NCI-H187 treated with DMSO at 0.1 percent for 48 hours (cell line): ENCODE measurements around the gene KCNMA1.

Experiments
- DNase-seq: peaks from one replicate; lab custom pipeline; 2025; lab: John Stamatoyannopoulos, UW

The KCNMA1 gene

DNA sequence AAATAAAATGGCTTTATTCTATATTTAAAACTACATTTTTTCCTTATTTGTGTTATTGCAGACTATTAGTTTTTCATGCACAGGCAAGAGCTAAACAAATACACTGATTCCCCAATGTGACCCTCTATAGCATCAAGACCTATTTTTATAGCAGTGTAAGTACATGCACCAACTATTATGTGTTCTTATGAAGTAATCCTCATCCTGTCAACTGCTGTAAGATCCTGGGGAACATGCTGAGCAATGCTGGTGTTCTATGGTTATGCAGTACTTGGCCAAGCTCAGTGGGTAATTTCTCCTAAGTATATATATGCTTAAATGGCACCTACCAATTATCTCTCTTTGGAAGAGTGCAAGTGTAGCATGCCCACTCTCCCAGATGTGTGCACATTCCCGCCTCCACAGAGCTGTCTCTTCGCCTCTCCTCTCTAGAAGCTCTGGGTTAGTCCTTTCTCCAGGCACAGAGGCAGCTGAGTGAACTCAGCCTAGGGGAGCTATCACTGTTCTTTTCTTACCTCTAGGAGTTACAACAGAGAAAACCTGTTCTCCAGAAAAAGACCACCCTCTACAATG lies 428.8 kb downstream of the KCNMA1 start:
- no peak for DNase-seq

DNA sequence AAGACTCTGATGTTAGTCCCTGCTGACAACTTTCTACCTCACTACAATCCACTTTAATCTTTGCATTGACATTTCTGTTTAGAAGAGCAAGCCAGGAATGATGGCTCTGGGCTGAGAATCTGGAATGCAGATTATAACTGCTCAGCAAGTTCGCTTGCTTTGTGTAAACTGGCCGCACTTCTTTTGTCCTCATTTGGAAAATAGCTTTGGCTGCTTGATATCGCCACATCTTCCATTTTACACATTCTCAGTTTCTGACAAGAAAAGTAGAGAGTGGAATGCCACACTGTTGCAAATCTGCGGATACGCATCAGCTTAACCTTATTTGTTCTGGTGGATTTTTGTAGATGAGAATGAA lies 429.8 kb downstream of the KCNMA1 start:
- no peak for DNase-seq

- no peak for DNase-seq
Observed at GRCh38 chr10:77207182-77207827, 430.3 kb downstream of the KCNMA1 start.

DNA sequence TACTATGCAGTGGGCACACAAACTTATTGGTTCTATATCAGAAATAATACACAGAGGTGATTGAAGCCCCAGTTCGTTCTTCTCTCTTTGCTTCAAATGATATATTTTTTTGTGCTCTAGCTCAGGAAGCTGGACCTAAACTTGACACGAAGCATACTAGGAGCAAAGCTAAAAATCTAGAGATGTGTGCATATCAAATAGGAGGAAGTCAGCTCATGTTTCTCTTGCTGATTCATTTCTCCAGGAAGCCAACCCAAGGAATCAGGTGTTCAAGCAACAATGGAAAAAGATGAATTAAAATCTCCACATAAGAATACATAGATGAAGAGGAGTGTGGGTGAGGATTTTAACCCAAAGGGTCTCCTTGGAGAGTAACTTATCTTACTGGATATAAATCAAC lies 432.5 kb downstream of the KCNMA1 start:
- DNase-seq = no peak

DNA sequence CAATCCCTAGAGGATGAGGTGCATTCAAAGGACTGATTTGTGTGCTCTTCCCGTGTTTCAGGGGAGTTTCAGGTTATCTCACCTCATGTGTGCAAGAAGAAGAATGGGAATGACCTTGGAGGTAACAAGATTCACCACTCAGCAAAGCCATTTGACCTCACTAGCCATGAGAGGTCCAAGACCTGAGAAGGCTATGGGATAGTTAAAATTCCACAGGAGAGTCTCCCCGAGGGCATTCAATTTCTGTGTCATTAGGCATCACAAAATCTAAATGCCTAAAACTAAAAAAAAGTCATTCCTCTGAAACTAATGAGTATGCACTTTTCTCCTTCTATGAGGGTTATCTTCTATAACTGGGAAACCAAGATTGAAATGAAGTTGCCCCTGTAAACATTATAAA lies 433.4 kb downstream of the KCNMA1 start:
- no peak for DNase-seq

- DNase-seq = no peak
Observed at GRCh38 chr10:77202857-77203256, 434.8 kb downstream of the KCNMA1 start.

DNA sequence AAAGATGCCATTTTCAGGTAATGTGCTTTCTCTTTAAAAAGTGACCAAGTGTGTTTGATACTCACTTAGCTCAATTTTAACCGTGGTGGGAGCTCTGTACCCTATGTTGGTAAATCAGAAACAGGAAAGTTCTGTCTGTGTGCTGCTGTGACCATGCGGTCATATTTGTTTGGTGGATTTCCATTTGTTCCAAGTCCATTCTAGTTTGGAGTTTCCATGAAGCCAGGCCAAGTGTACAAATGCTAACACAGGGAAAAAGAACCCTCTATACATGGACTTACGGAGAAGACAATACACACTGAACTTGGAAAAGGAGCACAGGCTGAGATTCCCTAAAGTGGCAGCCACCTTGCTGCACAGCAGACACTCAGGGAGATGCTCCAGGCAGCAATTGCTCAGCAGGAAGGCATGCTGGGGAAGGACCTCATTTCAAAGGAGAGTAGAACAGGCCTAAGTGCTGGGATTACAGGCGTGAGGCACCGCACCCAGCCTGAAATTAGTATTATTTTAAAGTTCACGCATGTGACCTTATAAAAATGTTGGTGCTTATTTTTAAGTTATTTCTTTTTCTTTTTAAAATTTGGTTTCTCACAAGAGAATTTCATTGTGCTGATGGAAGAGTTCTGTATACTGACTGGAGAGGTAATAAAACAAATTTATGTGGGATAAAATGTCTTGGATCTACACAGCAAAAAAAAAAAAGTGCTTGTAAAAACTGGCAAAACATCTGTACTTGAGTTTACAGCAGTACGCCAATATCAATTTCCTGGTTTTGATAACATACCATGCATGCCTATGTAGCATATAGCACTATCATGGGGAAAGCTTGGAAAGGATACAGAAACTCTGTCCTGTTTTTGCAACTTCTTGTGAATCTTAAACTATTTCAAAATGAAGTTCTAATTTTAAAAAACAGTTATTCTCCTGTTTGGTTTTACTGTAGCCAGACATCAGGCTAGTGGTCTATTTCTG lies 436.2 kb downstream of the KCNMA1 start:
- no peak for DNase-seq

GRCh38 chr10:77197544-77197943 lies 440.1 kb downstream of the KCNMA1 start:
- DNase-seq = no peak

- no peak for DNase-seq
Observed at GRCh38 chr10:77196614-77197013, 441.0 kb downstream of the KCNMA1 start.

- DNase-seq = no peak
Observed at GRCh38 chr10:77195101-77195500, 442.5 kb downstream of the KCNMA1 start.

GRCh38 chr10:77193001-77193400 lies 444.6 kb downstream of the KCNMA1 start:
- DNase-seq = no peak

GRCh38 chr10:77192402-77192801 lies 445.2 kb downstream of the KCNMA1 start:
- no peak for DNase-seq

GRCh38 chr10:77191324-77192049 lies 446.1 kb downstream of the KCNMA1 start:
- no peak for DNase-seq

GRCh38 chr10:77190291-77190690 lies 447.3 kb downstream of the KCNMA1 start:
- DNase-seq = no peak

DNA sequence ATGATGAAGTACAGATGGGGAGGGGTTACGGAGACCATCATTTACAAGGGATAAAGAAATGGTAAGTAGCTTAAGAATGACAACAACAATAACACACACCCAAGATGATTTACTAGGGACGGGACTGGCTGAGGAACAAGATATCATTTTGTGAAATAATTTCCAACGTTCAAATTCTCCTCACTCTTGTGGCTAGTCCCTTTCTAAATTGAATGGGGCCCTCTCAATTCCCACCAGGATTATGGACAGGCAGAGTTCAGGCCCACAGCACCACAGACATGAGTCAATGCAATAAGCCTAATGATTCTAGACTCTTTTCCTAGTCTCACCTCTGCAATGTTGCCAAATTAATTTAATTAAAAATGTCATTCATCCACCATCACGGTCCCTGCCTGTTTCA lies 448.1 kb downstream of the KCNMA1 start:
- DNase-seq = no peak

DNA sequence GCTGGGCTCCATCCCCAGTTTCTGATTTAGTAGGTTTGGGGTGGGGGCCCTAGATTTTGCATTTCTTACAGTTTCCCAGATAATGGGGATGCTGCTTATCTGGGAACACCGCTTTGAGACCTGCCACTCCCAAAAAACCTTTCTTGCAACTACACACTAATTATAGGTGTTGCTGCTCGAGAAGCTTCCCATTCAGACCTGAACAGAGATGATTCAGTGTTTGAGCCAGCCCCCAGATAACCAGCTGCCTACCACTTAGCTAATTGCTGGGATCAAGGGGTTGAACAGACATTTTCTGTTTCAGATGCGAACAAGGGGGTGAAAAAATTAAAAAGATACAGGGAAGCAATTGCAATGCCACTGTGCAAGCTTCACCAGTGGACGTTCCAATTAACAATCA lies 448.5 kb downstream of the KCNMA1 start:
- DNase-seq = no peak

DNA sequence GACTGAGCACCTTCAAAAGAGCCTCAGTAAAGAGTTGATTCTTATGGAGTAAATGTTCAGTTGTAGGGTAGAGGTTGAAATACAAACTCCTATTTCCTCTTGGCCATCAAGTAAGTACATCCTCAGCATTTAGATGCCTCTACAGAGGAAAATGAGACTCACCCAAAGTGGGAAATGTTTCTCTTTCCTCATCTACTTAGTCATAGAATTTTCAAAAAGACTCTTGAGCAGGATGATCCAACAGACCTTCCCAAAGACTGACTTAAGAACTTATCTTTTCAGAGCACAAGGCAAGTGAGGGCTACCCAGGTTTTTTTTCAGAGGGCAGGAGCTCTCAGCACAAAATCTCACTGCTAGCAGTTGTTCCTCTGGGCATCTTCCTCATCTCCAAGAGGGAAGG lies 449.1 kb downstream of the KCNMA1 start:
- no peak for DNase-seq

GRCh38 chr10:77188000-77188395 lies 449.6 kb downstream of the KCNMA1 start:
- DNase-seq = no peak

DNA sequence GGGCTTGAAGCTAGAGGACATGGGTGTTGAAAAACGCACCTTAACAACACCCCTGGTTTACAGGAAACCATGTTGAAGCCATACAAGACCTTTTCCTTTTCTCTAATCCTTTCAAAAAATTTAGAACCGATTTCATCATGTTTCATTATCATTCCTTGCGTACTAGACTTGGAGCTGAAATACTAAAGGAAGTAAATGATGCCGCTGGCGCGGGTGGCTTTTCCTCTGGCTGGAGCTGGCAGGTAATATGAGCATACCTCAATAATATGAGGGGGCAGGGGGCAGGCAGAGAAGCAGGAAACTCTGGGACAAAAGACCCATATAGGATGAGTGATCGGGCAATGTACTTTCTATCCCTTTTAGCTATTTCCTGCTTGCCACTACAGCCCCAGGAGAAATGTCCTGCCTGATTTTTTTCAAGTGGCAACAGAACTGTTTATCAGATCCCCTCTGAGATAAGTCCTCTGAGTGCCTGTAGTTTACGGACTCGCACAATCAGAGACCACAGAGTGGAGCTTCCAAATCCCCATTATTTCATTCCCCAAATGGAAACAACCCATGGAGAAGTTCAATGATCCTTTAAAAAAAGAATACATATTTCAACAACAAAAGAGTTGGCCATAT lies 450.1 kb downstream of the KCNMA1 start:
- no peak for DNase-seq

DNA sequence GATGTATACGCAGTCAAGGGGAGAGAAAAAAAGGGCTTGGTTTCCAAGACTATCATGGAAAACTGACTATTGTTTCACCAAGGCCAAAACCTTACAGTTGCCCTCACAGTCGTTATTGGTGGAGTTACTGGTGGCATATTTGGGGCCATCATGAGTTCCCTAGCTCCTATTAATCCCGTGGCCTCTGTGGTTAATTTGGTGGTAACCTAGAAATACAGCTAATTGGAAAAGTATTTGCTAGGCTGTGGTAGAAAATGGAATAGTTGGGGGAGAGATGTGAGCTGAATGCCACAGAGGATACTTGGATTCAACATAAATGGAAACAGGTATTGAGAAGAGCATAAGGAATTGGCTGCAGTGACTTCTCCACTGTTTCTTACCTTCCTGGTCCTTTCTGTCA lies 450.7 kb downstream of the KCNMA1 start:
- DNase-seq = no peak

GRCh38 chr10:77185696-77186095 lies 451.9 kb downstream of the KCNMA1 start:
- no peak for DNase-seq

GRCh38 chr10:77182803-77183202 lies 454.8 kb downstream of the KCNMA1 start:
- DNase-seq = no peak
